ENCODE results near the gene GBP3.
"Not testable (repeated sequence)": the region's sequence is repeated elsewhere in the genome, so short reads cannot be mapped to it uniquely, and the experiment has no call there.

Gene GBP3

GRCh38 chr1:89018318-89018717, 4.3 kb downstream of the GBP3 start:
- H3K9me3 ChIP-seq (ENCODE audit: control extremely low read depth in 1 of 5, control insufficient read depth in 4 of 5, insufficient read depth in 2 of 5, low read depth in 1 of 5, low read length in 4 of 5); H3K27ac ChIP-seq (ENCODE audit: insufficient read depth in 1 of 2, low read depth in 1 of 2, low read length in 2 of 2, poor library complexity in 1 of 2, severe bottlenecking in 2 of 2); H3K27me3 ChIP-seq (replicated peaks in 2 of 5; ENCODE audit: control insufficient read depth in 4 of 5, insufficient read depth in 5 of 5, low read length in 4 of 5); POLR2A ChIA-PET; DNase-seq; CTCF ChIA-PET; H3K4me3 ChIP-seq (ENCODE audit: control insufficient read depth in 1 of 7, extremely low read depth in 1 of 7, insufficient read depth in 4 of 7, low read depth in 2 of 7, low read length in 6 of 7): not testable (repeated sequence)
- Histone ChIP-seq H3K4me1 (ENCODE audit: control extremely low read depth in 1 of 4, control insufficient read depth in 4 of 4, insufficient read depth in 4 of 4, low read length in 3 of 4) (peaks cover 12 to 20% (median 16%) of the 10 kb centered on the region in 4 experiments), H3K36me3 (ENCODE audit: control insufficient read depth in 4 of 4, insufficient read depth in 4 of 4, low read length in 3 of 4) (peaks cover 10 to 60% (median 19%) of the 10 kb centered on the region in 4 experiments)
- 80% methylated on average over 1 of the region's 3 CpGs for WGBS (ENCODE audit: insufficient coverage)

- Histone ChIP-seq H3K9me3 (ENCODE audit: control extremely low read depth in 1 of 5, control insufficient read depth in 4 of 5, insufficient read depth in 2 of 5, low read depth in 1 of 5, low read length in 4 of 5) (peaks cover 0 to 2% (median 0%) of the 10 kb centered on the region in 5 experiments), H3K4me1 (ENCODE audit: control extremely low read depth in 1 of 4, control insufficient read depth in 4 of 4, insufficient read depth in 4 of 4, low read length in 3 of 4) (no peaks in the 10 kb centered on the region), H3K4me3 (ENCODE audit: control insufficient read depth in 1 of 7, extremely low read depth in 1 of 7, insufficient read depth in 4 of 7, low read depth in 2 of 7, low read length in 6 of 7) (no peak overlapping the region), H3K27me3 (replicated peaks in 2 of 5; ENCODE audit: control insufficient read depth in 4 of 5, insufficient read depth in 5 of 5, low read length in 4 of 5) (no peaks in the 10 kb centered on the region), H3K36me3 (ENCODE audit: control insufficient read depth in 4 of 4, insufficient read depth in 4 of 4, low read length in 3 of 4) (peaks cover 36 to 59% (median 52%) of the 10 kb centered on the region in 4 experiments), H3K27ac (ENCODE audit: insufficient read depth in 1 of 2, low read depth in 1 of 2, low read length in 2 of 2, poor library complexity in 1 of 2, severe bottlenecking in 2 of 2) (no peak overlapping the region)
- CTCF ChIA-PET = interaction anchor here (0.7 to 1.6 kb wide), 3 partner anchors 12 to 25 kb away, joined by 3 read pairs; no protein-coding TSS in a partner anchor
- POLR2A ChIA-PET = no interaction called here
- WGBS (ENCODE audit: insufficient coverage) = 89% methylated on average over 1 of the region's 4 CpGs
- no peak for DNase-seq
These were observed 14.2 kb downstream of the GBP3 start for GRCh38 chr1:89008511-89008910.

GRCh38 chr1:89005286-89006151, 17.1 kb downstream of the GBP3 start:
- Histone ChIP-seq H3K27me3 (replicated peaks in 2 of 5; ENCODE audit: control insufficient read depth in 4 of 5, insufficient read depth in 5 of 5, low read length in 4 of 5) (no peaks in the 10 kb centered on the region), H3K36me3 (ENCODE audit: control insufficient read depth in 4 of 4, insufficient read depth in 4 of 4, low read length in 3 of 4) (peaks cover 34 to 52% (median 42%) of the 10 kb centered on the region in 4 experiments), H3K9me3 (ENCODE audit: control extremely low read depth in 1 of 5, control insufficient read depth in 4 of 5, insufficient read depth in 2 of 5, low read depth in 1 of 5, low read length in 4 of 5) (peaks cover 0 to 2% (median 0%) of the 10 kb centered on the region in 5 experiments), H3K27ac (ENCODE audit: insufficient read depth in 1 of 2, low read depth in 1 of 2, low read length in 2 of 2, poor library complexity in 1 of 2, severe bottlenecking in 2 of 2) (no peak overlapping the region), H3K4me3 (ENCODE audit: control insufficient read depth in 1 of 7, extremely low read depth in 1 of 7, insufficient read depth in 4 of 7, low read depth in 2 of 7, low read length in 6 of 7) (no peak overlapping the region), H3K4me1 (ENCODE audit: control extremely low read depth in 1 of 4, control insufficient read depth in 4 of 4, insufficient read depth in 4 of 4, low read length in 3 of 4) (peaks cover 0 to 7% (median 4%) of the 10 kb centered on the region in 4 experiments)
- DNase-seq = no peak
- CTCF ChIA-PET = interaction anchor here (1.2 to 1.6 kb wide), 2 partner anchors 21 to 448 kb away, joined by 4 read pairs; no protein-coding TSS in a partner anchor
- POLR2A ChIA-PET = no interaction called here
- WGBS (ENCODE audit: insufficient coverage) = 98% methylated on average over 6 of the region's 9 CpGs

GRCh38 chr1:89002176-89002575, 20.5 kb downstream of the GBP3 start:
- H3K27ac ChIP-seq (ENCODE audit: insufficient read depth in 1 of 2, low read depth in 1 of 2, low read length in 2 of 2, poor library complexity in 1 of 2, severe bottlenecking in 2 of 2); H3K9me3 ChIP-seq (ENCODE audit: control extremely low read depth in 1 of 5, control insufficient read depth in 4 of 5, insufficient read depth in 2 of 5, low read depth in 1 of 5, low read length in 4 of 5); H3K4me1 ChIP-seq (ENCODE audit: control extremely low read depth in 1 of 4, control insufficient read depth in 4 of 4, insufficient read depth in 4 of 4, low read length in 3 of 4); DNase-seq; H3K27me3 ChIP-seq (replicated peaks in 2 of 5; ENCODE audit: control insufficient read depth in 4 of 5, insufficient read depth in 5 of 5, low read length in 4 of 5); H3K4me3 ChIP-seq (ENCODE audit: control insufficient read depth in 1 of 7, extremely low read depth in 1 of 7, insufficient read depth in 4 of 7, low read depth in 2 of 7, low read length in 6 of 7): not testable (repeated sequence)
- ChIA-PET CTCF (interaction anchor here (0.7 to 1.4 kb wide), 2 partner anchors 276 to 307 kb away, joined by 3 to 4 read pairs; no protein-coding TSS in a partner anchor), POLR2A (interaction anchor here (0.6 kb wide), 1 partner anchor 31 kb away, joined by 3 read pairs; no protein-coding TSS in a partner anchor)
- H3K36me3 ChIP-seq (ENCODE audit: control insufficient read depth in 4 of 4, insufficient read depth in 4 of 4, low read length in 3 of 4) = peaks cover 13 to 24% (median 19%) of the 10 kb centered on the region in 4 experiments

- POLR2A ChIA-PET = no interaction called here
- H3K36me3 ChIP-seq (ENCODE audit: control insufficient read depth in 4 of 4, insufficient read depth in 4 of 4, low read length in 3 of 4) = peaks cover 8 to 23% (median 16%) of the 10 kb centered on the region in 4 experiments
These were observed 21.2 kb downstream of the GBP3 start for GRCh38 chr1:89001510-89001909.

GRCh38 chr1:88998716-88999115, 23.9 kb downstream of the GBP3 start:
- ChIA-PET POLR2A (interaction anchor here (0.6 kb wide), 1 partner anchor 1157 kb away, joined by 3 read pairs; no protein-coding TSS in a partner anchor), CTCF (interaction anchor here (0.7 to 3.5 kb wide), 14 partner anchors 11 to 759 kb away, joined by 3 to 20 read pairs (median 6); no protein-coding TSS in a partner anchor)
- H3K9me3 ChIP-seq (ENCODE audit: control extremely low read depth in 1 of 5, control insufficient read depth in 4 of 5, insufficient read depth in 2 of 5, low read depth in 1 of 5, low read length in 4 of 5) = no peaks in the 10 kb centered on the region
- peak; percentile 75 to 87 (median 82) for DNase-seq
- H3K4me1 ChIP-seq (ENCODE audit: control extremely low read depth in 1 of 4, control insufficient read depth in 4 of 4, insufficient read depth in 4 of 4, low read length in 3 of 4) = peaks cover 1 to 11% (median 7%) of the 10 kb centered on the region in 4 experiments
- H3K36me3 ChIP-seq (ENCODE audit: control insufficient read depth in 4 of 4, insufficient read depth in 4 of 4, low read length in 3 of 4) = peaks cover 0 to 4% (median 0%) of the 10 kb centered on the region in 4 experiments
- H3K27me3 ChIP-seq (replicated peaks in 2 of 5; ENCODE audit: control insufficient read depth in 4 of 5, insufficient read depth in 5 of 5, low read length in 4 of 5) = no peaks in the 10 kb centered on the region
- WGBS (ENCODE audit: insufficient coverage) = no CpG with 5 or more reads among the region's 2 CpGs
- H3K27ac ChIP-seq (ENCODE audit: insufficient read depth in 1 of 2, low read depth in 1 of 2, low read length in 2 of 2, poor library complexity in 1 of 2, severe bottlenecking in 2 of 2) = no peak overlapping the region
- no peak overlapping the region for H3K4me3 ChIP-seq (ENCODE audit: control insufficient read depth in 1 of 7, extremely low read depth in 1 of 7, insufficient read depth in 4 of 7, low read depth in 2 of 7, low read length in 6 of 7)

More at GRCh38 chr1:89001510-89001909, 21.2 kb downstream of the GBP3 start:
- Histone ChIP-seq H3K4me3 (ENCODE audit: control insufficient read depth in 1 of 7, extremely low read depth in 1 of 7, insufficient read depth in 4 of 7, low read depth in 2 of 7, low read length in 6 of 7) (no peak overlapping the region), H3K27ac (ENCODE audit: insufficient read depth in 1 of 2, low read depth in 1 of 2, low read length in 2 of 2, poor library complexity in 1 of 2, severe bottlenecking in 2 of 2) (no peak overlapping the region), H3K27me3 (replicated peaks in 2 of 5; ENCODE audit: control insufficient read depth in 4 of 5, insufficient read depth in 5 of 5, low read length in 4 of 5) (no peaks in the 10 kb centered on the region), H3K9me3 (ENCODE audit: control extremely low read depth in 1 of 5, control insufficient read depth in 4 of 5, insufficient read depth in 2 of 5, low read depth in 1 of 5, low read length in 4 of 5) (peaks cover 0 to 2% (median 0%) of the 10 kb centered on the region in 5 experiments), H3K4me1 (ENCODE audit: control extremely low read depth in 1 of 4, control insufficient read depth in 4 of 4, insufficient read depth in 4 of 4, low read length in 3 of 4) (peaks cover 0 to 7% (median 4%) of the 10 kb centered on the region in 4 experiments)
- CTCF ChIA-PET = interaction anchor here (0.7 to 1.5 kb wide), 4 partner anchors 81 to 354 kb away, joined by 3 to 4 read pairs (median 3); no protein-coding TSS in a partner anchor
- DNase-seq = no peak

- WGBS (ENCODE audit: insufficient coverage) = 100% methylated on average over 1 of the region's 1 CpG
- Histone ChIP-seq H3K4me1 (ENCODE audit: control extremely low read depth in 1 of 4, control insufficient read depth in 4 of 4, insufficient read depth in 4 of 4, low read length in 3 of 4) (peaks cover 11 to 27% (median 17%) of the 10 kb centered on the region in 4 experiments), H3K4me3 (ENCODE audit: control insufficient read depth in 1 of 7, extremely low read depth in 1 of 7, insufficient read depth in 4 of 7, low read depth in 2 of 7, low read length in 6 of 7) (no peak overlapping the region), H3K9me3 (ENCODE audit: control extremely low read depth in 1 of 5, control insufficient read depth in 4 of 5, insufficient read depth in 2 of 5, low read depth in 1 of 5, low read length in 4 of 5) (no peaks in the 10 kb centered on the region), H3K27ac (ENCODE audit: insufficient read depth in 1 of 2, low read depth in 1 of 2, low read length in 2 of 2, poor library complexity in 1 of 2, severe bottlenecking in 2 of 2) (no peak overlapping the region), H3K27me3 (replicated peaks in 2 of 5; ENCODE audit: control insufficient read depth in 4 of 5, insufficient read depth in 5 of 5, low read length in 4 of 5) (no peaks in the 10 kb centered on the region), H3K36me3 (ENCODE audit: control insufficient read depth in 4 of 4, insufficient read depth in 4 of 4, low read length in 3 of 4) (peaks cover 0 to 25% (median 15%) of the 10 kb centered on the region in 4 experiments)
- POLR2A ChIA-PET = no interaction called here
- DNase-seq = no peak
- CTCF ChIA-PET = interaction anchor here (1.0 to 3.8 kb wide), 3 partner anchors 10 to 18 kb away, joined by 3 to 16 read pairs (median 4); no protein-coding TSS in a partner anchor
These were observed 32.2 kb downstream of the GBP3 start for GRCh38 chr1:88990426-88990825.

All from common myeloid progenitor, CD34-positive (primary cell).